ENCODE data around the gene PPP1R15B.

Gene PPP1R15B

GRCh38 chr1:204418174-204419063, 6.8 kb upstream of the PPP1R15B start:
- no peak for FAIRE-seq

GRCh38 chr1:204417074-204417997, 5.7 kb upstream of the PPP1R15B start:
- no peak for FAIRE-seq

- FAIRE-seq, result no peak
Observed at GRCh38 chr1:204416589-204417073, 5.0 kb upstream of the PPP1R15B start.

GRCh38 chr1:204415351-204415750, 3.7 kb upstream of the PPP1R15B start:
- no peak for FAIRE-seq

DNA sequence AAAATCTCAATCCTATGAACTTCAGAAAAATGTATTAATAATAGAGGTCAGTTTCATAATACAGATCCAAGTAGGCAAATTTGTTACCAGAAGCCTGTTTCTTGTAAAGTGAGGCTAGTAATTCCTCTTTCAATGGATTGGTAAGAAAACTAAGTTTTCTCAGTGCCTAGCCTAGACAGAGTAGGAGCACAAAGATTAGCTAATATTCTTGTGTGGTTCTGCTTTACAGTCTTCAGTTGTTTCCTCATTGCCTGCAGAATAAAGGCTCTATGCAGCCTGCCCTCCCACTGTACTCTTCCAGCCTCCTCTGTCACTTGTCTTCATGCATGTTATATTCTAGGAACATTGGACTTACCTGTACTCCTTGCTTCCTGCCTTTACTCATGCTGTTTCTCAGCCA, 2.4 kb upstream of the PPP1R15B start:
- no peak for FAIRE-seq

GRCh38 chr1:204413170-204413535, 1.5 kb upstream of the PPP1R15B start:
- FAIRE-seq, result no peak

- no peak for FAIRE-seq
Observed at GRCh38 chr1:204410688-204411450, 748 bp downstream of the PPP1R15B start.

- FAIRE-seq, result no peak
Observed at GRCh38 chr1:204409836-204410687, 1.6 kb downstream of the PPP1R15B start.

GRCh38 chr1:204409123-204409522, 2.5 kb downstream of the PPP1R15B start:
- FAIRE-seq, result no peak

GRCh38 chr1:204408602-204409001, 3.0 kb downstream of the PPP1R15B start:
- no peak for FAIRE-seq

DNA sequence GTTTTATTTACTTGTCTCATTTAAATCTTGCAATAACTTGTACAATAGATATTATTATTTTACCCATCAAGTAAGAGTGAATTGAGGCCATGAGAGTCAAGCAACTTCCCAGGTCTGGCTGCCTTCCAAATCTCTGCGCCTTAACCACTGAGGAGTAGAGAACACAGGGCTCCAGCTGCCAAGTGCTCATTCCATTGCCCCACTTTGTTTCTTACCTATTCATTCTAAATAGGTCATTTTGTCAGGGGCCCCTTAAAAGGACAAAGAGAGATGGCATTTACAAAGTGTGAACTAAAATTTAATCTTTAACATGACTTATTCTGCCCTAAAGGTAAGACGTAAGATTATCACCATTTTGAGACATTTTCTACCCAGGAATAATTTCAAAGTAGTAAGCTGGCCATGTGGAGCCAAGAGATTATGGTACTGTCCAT, 3.5 kb downstream of the PPP1R15B start:
- no peak for FAIRE-seq

- FAIRE-seq, result no peak
Observed at GRCh38 chr1:204407295-204407971, 4.2 kb downstream of the PPP1R15B start.

- no peak for FAIRE-seq
Observed at GRCh38 chr1:204406621-204407020, 5.0 kb downstream of the PPP1R15B start.

GRCh38 chr1:204405988-204406387, 5.6 kb downstream of the PPP1R15B start:
- FAIRE-seq, result no peak

GRCh38 chr1:204404629-204405028, 7.0 kb downstream of the PPP1R15B start:
- no peak for FAIRE-seq

GRCh38 chr1:204402391-204402790, 9.2 kb downstream of the PPP1R15B start:
- no peak for FAIRE-seq

DNA sequence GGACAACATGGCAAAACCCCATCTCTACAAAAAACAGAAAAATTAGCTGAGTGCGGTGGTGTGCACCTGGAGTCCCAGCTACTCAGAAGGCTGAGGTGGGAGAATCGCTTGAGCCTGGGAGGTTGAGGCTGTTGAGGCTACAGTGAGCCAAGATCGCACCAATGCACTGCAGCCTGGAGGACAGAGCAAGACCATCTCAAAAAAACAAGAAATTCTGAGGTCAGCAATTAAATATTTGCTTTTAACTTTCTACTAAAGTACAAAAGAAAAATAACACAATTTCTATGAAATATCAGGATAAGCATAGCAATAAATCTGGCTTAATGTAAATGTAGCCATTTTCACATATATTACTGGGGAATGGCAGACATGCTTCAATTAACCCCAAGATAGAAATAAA, 9.9 kb downstream of the PPP1R15B start:
- no peak for FAIRE-seq

DNA sequence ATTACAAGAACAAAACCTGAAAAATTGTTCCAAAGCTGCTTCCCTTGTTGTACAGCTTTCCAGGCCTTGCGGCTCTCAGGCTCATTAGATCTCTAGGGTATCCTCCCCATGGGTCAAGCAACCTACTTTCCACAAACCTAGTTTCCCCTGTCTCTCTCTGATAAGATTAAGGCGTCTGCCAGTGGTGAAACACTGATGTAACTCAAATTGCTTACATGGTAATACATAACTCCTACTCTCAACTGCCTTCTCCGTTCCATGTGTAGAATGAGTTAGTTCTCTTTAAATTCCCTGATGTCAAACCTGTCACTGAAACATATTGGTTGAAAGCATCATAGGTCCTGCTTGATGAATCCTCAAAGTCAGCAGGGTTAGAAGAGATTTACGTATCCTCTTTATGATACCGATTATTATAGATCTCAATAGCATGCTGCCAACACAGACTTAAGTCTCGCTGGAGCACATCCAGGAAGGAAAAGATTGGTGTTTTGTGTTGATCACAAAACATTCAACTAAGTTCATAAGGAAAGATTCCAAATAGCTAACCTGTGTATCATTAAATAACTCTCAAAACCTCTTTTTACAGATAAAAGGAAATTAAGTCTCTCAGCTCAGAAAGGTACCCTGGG, 10.6 kb downstream of the PPP1R15B start:
- no peak for FAIRE-seq

GRCh38 chr1:204398197-204399125, 13.2 kb downstream of the PPP1R15B start:
- no peak for FAIRE-seq
